ENCODE data around the gene PRCD.
"Not testable (repeated sequence)": the region's sequence is repeated elsewhere in the genome, so short reads cannot be mapped to it uniquely, and the experiment has no call there.

The PRCD gene

GRCh38 chr17:76562734-76563148, 22.9 kb downstream of the PRCD start:
- no peak for TF ChIP-seq CTCF (IDR thresholded peaks at IDR 0.05; ENCODE audit: low read depth, low read length)
- no peak overlapping the region for H3K4me3 ChIP-seq (ENCODE audit: low read depth, low read length)

- not testable (repeated sequence) for H3K4me3 ChIP-seq (ENCODE audit: low read depth, low read length)
Measured at GRCh38 chr17:76563359-76563758, 23.5 kb downstream of the PRCD start.

GRCh38 chr17:76564991-76565727, 25.3 kb downstream of the PRCD start:
- H3K4me3 ChIP-seq (ENCODE audit: low read depth, low read length): not testable (repeated sequence)

GRCh38 chr17:76565728-76566612, 26.1 kb downstream of the PRCD start:
- no peak for TF ChIP-seq CTCF (IDR thresholded peaks at IDR 0.05; ENCODE audit: low read depth, low read length)
- H3K4me3 ChIP-seq (ENCODE audit: low read depth, low read length): no peak overlapping the region

- no peak overlapping the region for H3K4me3 ChIP-seq (ENCODE audit: low read depth, low read length)
- TF ChIP-seq CTCF (IDR thresholded peaks at IDR 0.05; ENCODE audit: low read depth, low read length): no peak
Measured at GRCh38 chr17:76566613-76566943, 26.7 kb downstream of the PRCD start.

- TF ChIP-seq CTCF (IDR thresholded peaks at IDR 0.05; ENCODE audit: low read depth, low read length): no peak
- H3K4me3 ChIP-seq (ENCODE audit: low read depth, low read length): no peak overlapping the region
Measured at GRCh38 chr17:76566988-76567431, 27.2 kb downstream of the PRCD start.

GRCh38 chr17:76567634-76568432, 28.0 kb downstream of the PRCD start:
- no peak for TF ChIP-seq CTCF (IDR thresholded peaks at IDR 0.05; ENCODE audit: low read depth, low read length)
- H3K4me3 ChIP-seq (ENCODE audit: low read depth, low read length): no peak overlapping the region

GRCh38 chr17:76568811-76569221, 29.0 kb downstream of the PRCD start:
- no peak for TF ChIP-seq CTCF (IDR thresholded peaks at IDR 0.05; ENCODE audit: low read depth, low read length)
- no peak overlapping the region for H3K4me3 ChIP-seq (ENCODE audit: low read depth, low read length)

Measured in WI38 (cell line).